Heart right ventricle (tissue), 16 donors: ENCODE data around the gene SLC16A11. TPM values are rescaled to one million over a fixed set of nuclear protein-coding genes. Genes with fewer than 3 reads are reported as not detected.

ENCODE experiments used
- ATAC-seq, 8 donors: fragments of 200-7000 bp; cut with Tn5 transposase; one replicate each; pipeline ENCODE4 v1.9.1; 2020; ENCODE audit warnings: mild to moderate bottlenecking in 8 of 8, moderate library complexity in 8 of 8, moderate number of reproducible peaks in 1 of 8
- DNase-seq, 2 donors: peaks; one replicate each; pipeline ENCODE4 v3.0.0-alpha.2; 2020
- H3K27ac ChIP-seq, 10 donors: fragments of 200-600 bp; sonication (generic) in 2 of 10; one replicate each; pipeline versions ENCODE4 v1.5.0 to v1.8.0; 2020 to 2022; ENCODE audit warnings: mild to moderate bottlenecking in 3 of 10
- H3K27me3 ChIP-seq, 7 donors: fragments of 200-600 bp; one replicate each; pipeline ENCODE4 v1.8.0; 2021 to 2022; ENCODE audit warnings: mild to moderate bottlenecking in 2 of 7
- H3K36me3 ChIP-seq, 9 donors: fragments of 200-600 bp; sonication (generic) in 1 of 9; one replicate each; pipeline versions ENCODE4 v1.5.0 to v1.8.0; 2020 to 2022; ENCODE audit warnings: mild to moderate bottlenecking in 2 of 9
- H3K4me1 ChIP-seq, 9 donors: fragments of 200-600 bp; sonication (generic) in 1 of 9; one replicate each; pipeline versions ENCODE4 v1.5.0 to v1.8.0; 2020 to 2022; ENCODE audit warnings: mild to moderate bottlenecking in 4 of 9
- H3K4me3 ChIP-seq, 10 donors: fragments of 200-600 bp; sonication (generic) in 2 of 10; one replicate each; pipeline versions ENCODE4 v1.5.0 to v1.8.0; 2020 to 2022; ENCODE audit warnings: mild to moderate bottlenecking in 7 of 10, moderate library complexity in 2 of 10
- H3K9me3 ChIP-seq, 11 donors: fragments of 200-600 bp in 10 of 11; sonication (generic) in 2 of 11; one replicate each; pipeline versions ENCODE4 v1.5.0 to v1.8.0; 2013 to 2022; ENCODE audit warnings: mild to moderate bottlenecking in 2 of 11, control low read depth in 1 of 11, moderate library complexity in 1 of 11
- WGBS, 2 donors: extraction: QIAGEN DNeasy Blood & Tissue Kit; methylation state at CpG; one replicate each; pipeline ENCODE4 v1.1.7; 2013; ENCODE audit warnings: inconsistent platforms in 1 of 2; 5-methylcytosine and 5-hydroxymethylcytosine counted together
- intact Hi-C, 10 donors: fragments of 100-400 bp; cut with DNase I; formaldehyde crosslinking; loops; one replicate each; pipeline versions ENCODE4 v1.11.1 to v1.14.2; 2022
- polyA plus RNA-seq, 2 donors: library from polyadenylated mRNA; stranded (reverse); fragments of 200-250 nt; gene quantifications; one replicate each; pipeline ENCODE4 v1.2.3, GENCODE V29; 2013
- total RNA-seq, 10 donors: library from RNA; stranded (reverse); fragmentation: NEBNext Ultra II Directional in 3 of 10; extraction: Animal tissue kit (Norgen Biotek cat#: 25700) in 3 of 10; gene quantifications; one replicate each; pipeline versions ENCODE4 v1.2.1 to v1.2.4, GENCODE V29; 2021 to 2023
- TF ChIP-seq, protein P1 (sequence below), 9 donors: fragments of 200-600 bp; sonication (generic) in 2 of 9; IDR thresholded peaks; one replicate each; pipeline versions ENCODE4 v1.5.0 to v1.8.0; 2021 to 2022; ENCODE audit warnings: antibody characterized with exemption in 9 of 9, mild to moderate bottlenecking in 5 of 9, moderate library complexity in 1 of 9
- donor health status: Arrhythmogenic right ventricular cardiomyopathy.
- donor health status: ischemic (EF 13 %, LVEDD 7.1; RV severe dilation, severe dysfunction).
- donor health status: healthy with polysubstance abuse.
- donor health status: DM: no; HTN: yes; CAD: no.
- donor health status: DM: no; HTN: no; CAD: no.
- donor health status: ischemic (EF 25% LVEDD 6.9; RV normal size, moderate dysfunction).
- donor health status: ischemic (EF 25% LVEDD 5.7; RV mildly dilated, moderate dysfunction).
- donor health status: healthy.
- donor health status: DM: yes; HTN: yes; CAD: no.
- donor health status: Ischemic cardiomyopathy.
- donor health status: ischemic (EF 35%, LVEDD 5.7; RV mildly dilated, moderate dysfunction).
- donor health status: nonischemic (EF 11% LVEDD 7.7; RV severe dilation, severe dysfunction).
- donor health status: DM: yes; HTN: yes; CAD: no.
- donor health status: PGD.
- donor health status: ischemic (EF 29% LVEDD 5.4; RV normal size, mild dysfunction).
- donor health status: nonischemic (EF 23%, LVEDD 6.1; RV moderate dilation, normal function).

Gene SLC16A11
- total and polyA plus RNA-seq, 12 donors: 0.19 to 2.1 (median 0.57) TPM

GRCh38 chr17:7018331-7018964 is 25.4 kb downstream of the SLC16A11 start:
- TF ChIP-seq, protein P1, sequence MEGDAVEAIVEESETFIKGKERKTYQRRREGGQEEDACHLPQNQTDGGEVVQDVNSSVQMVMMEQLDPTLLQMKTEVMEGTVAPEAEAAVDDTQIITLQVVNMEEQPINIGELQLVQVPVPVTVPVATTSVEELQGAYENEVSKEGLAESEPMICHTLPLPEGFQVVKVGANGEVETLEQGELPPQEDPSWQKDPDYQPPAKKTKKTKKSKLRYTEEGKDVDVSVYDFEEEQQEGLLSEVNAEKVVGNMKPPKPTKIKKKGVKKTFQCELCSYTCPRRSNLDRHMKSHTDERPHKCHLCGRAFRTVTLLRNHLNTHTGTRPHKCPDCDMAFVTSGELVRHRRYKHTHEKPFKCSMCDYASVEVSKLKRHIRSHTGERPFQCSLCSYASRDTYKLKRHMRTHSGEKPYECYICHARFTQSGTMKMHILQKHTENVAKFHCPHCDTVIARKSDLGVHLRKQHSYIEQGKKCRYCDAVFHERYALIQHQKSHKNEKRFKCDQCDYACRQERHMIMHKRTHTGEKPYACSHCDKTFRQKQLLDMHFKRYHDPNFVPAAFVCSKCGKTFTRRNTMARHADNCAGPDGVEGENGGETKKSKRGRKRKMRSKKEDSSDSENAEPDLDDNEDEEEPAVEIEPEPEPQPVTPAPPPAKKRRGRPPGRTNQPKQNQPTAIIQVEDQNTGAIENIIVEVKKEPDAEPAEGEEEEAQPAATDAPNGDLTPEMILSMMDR (IDR thresholded peaks at IDR 0.05): no peak
- no peaks in the 10 kb centered on the region for H3K9me3 ChIP-seq
- intact Hi-C loops: loop anchor here in 6 of 10 donors (10.0 kb wide), 2 partner anchors 264 to 354 kb away; partner anchors contain the start of gene XAF1 (in 5 of the 6)
- peaks cover 26 to 83% (median 66%) of the 10 kb centered on the region in 9 donors for H3K4me1 ChIP-seq
- H3K4me3 ChIP-seq: peak overlapping the region; percentile 28 to 80 (median 64)
- peaks cover 0 to 18% (median 10%) of the 10 kb centered on the region in 7 donors for H3K27me3 ChIP-seq
- ATAC-seq (peak in 2 of 8 donors; percentile 5 to 6), DNase-seq (peak; percentile 62 to 64)
- H3K27ac ChIP-seq: peak overlapping the region; percentile 87 to 100 (median 96)
- 61 to 70% methylated on average over 10 of the region's 10 CpGs for WGBS, 2 donors
- H3K36me3 ChIP-seq: peaks cover 0 to 24% (median 0%) of the 10 kb centered on the region in 9 donors

DNA sequence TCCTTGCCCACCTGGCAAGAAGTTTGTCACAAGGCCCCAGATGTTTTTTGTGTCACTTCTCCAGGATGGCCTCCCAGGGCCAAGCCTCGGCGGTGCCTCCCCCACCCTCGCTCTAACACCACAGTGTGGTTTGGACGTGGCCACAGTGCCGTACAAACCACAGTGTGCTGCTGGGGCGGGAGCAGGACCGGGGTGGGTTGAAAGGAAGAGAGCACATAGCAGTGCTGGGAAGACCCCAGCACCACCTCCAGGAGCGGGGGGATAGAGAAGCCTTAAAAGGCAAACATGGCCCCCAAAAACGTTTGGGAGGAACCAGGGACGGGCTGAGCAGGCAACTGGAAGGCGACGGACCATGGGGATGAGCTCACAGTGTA is 26.1 kb downstream of the SLC16A11 start:
- WGBS, 2 donors: 67 to 80% methylated on average over 12 of the region's 12 CpGs
- Histone ChIP-seq H3K4me3 (peak overlapping the region in 7 of 10 donors; percentile 56 to 80 (median 65)), H3K4me1 (peaks cover 26 to 89% (median 71%) of the 10 kb centered on the region in 9 donors), H3K9me3 (no peaks in the 10 kb centered on the region), H3K27ac (peak overlapping the region; percentile 87 to 100 (median 96)), H3K36me3 (peaks cover 0 to 24% (median 0%) of the 10 kb centered on the region in 9 donors), H3K27me3 (peaks cover 0 to 11% (median 7%) of the 10 kb centered on the region in 7 donors)
- intact Hi-C loops: loop anchor here in 6 of 10 donors (10.0 kb wide), 2 partner anchors 263 to 353 kb away; partner anchors contain the start of gene XAF1 (in 5 of the 6)
- TF ChIP-seq, protein P1 (IDR thresholded peaks at IDR 0.05): no peak
- DNase-seq (no peak), ATAC-seq (no peak)

DNA sequence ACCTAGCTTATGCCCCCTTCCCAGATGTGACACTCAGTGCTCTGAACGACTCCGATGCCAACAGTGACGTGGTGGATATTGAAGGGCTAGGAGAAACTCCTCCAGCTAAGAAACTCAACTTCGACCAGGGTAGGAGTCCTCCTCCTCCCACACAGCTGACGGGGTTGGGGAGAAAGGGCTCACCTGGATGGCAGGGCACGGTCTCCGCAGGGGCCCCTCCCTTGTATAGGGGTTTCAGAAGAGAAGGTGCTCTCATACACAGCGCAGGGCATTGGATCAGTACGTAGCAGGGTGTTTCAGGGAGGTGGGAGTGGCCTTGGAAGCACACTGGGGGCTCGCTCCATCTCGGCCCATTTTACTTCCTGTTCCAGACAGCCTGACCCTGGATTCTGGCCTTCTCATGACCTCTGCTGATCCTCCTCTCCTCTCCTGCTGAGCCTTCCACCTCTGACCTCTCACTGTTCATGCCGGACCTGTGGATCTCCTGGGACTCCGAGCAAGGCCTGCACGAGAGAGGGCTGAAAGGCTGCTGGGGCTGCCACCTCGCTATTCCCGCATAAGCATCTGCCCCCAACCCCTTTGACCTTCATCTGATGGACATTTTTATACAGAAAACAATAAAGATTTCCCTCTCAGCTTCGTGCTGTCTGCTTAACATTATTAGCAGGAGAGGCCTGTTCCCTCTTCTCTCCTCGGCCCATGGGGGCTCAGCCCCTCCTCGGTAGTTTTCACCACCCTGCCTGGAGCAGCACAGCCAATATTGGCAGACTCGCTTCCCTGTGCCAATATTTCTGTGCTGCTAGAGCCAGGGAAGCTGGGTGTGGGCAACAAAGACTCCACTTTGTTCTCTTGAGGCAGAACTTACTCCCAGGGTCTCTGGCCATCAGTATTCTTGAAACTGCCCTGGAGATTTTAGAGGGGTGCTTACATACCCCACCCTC is 26.7 kb downstream of the SLC16A11 start:
- Histone ChIP-seq H3K27me3 (peaks cover 0 to 5% (median 1%) of the 10 kb centered on the region in 7 donors), H3K36me3 (peaks cover 0 to 24% (median 0%) of the 10 kb centered on the region in 9 donors), H3K4me1 (peaks cover 26 to 84% (median 71%) of the 10 kb centered on the region in 9 donors), H3K4me3 (peak overlapping the region in 7 of 10 donors; percentile 56 to 80 (median 65)), H3K27ac (peak overlapping the region; percentile 87 to 100 (median 96)), H3K9me3 (no peaks in the 10 kb centered on the region)
- TF ChIP-seq, protein P1 (IDR thresholded peaks at IDR 0.05): no peak
- intact Hi-C loops: loop anchor here in 6 of 10 donors (10.0 kb wide), 2 partner anchors 262 to 352 kb away; partner anchors contain the start of gene XAF1 (in 5 of the 6)
- WGBS, 2 donors: 74 to 83% methylated on average over 20 of the region's 20 CpGs
- DNase-seq: no peak
- ATAC-seq: no peak

DNA sequence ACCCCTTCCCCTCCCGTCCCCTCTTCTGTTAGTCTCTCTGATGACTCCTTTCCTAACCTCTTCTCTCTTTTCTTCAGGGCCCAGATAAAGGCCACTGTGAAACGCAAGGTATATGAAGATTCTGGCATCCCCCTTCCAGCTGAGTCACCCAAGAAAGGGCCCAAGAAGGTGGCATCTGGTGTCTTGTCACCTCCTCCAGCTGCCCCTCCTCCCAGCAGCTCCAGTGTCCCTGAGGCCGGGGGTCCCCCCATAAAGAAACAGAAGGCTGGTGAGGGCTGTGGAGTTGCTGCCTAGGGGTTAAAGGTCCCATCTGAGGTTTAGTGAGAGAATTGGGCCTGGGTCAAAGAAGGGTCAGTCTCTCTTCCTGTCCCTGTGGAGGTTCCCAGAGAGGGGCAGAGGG is 27.5 kb downstream of the SLC16A11 start:
- ATAC-seq (no peak), DNase-seq (no peak)
- Histone ChIP-seq H3K27ac (peak overlapping the region in 9 of 10 donors; percentile 7 to 100 (median 97)), H3K27me3 (no peaks in the 10 kb centered on the region), H3K36me3 (peaks cover 0 to 24% (median 0%) of the 10 kb centered on the region in 9 donors), H3K9me3 (no peaks in the 10 kb centered on the region), H3K4me1 (peaks cover 19 to 81% (median 67%) of the 10 kb centered on the region in 9 donors), H3K4me3 (no peak overlapping the region)
- WGBS, 2 donors: 85 to 89% methylated on average over 3 of the region's 3 CpGs
- TF ChIP-seq, protein P1 (IDR thresholded peaks at IDR 0.05): no peak
- intact Hi-C loops: loop anchor here in 6 of 10 donors (10.0 kb wide), 2 partner anchors 262 to 352 kb away; partner anchors contain the start of gene XAF1 (in 5 of the 6)
